ENCODE data around the gene ROR1. TPM values are rescaled to one million over a fixed set of nuclear protein-coding genes. Genes with fewer than 3 reads are reported as not detected.

Gene ROR1
- total RNA-seq, 1 donor from 2014 or later, result 131 TPM

GRCh38 chr1:64228167-64228957 is 454.5 kb downstream of the ROR1 start:
- TF ChIP-seq CTCF (IDR thresholded peaks at IDR 0.05), result no peak
- Mint-ChIP-seq H3K27ac (ENCODE audit: unreplicated experiment) (peak overlapping the region; percentile 87), H3K4me1 (ENCODE audit: low read depth) (peaks cover 17% of the 10 kb centered on the region), H3K27me3 (ENCODE audit: low read depth) (no peaks in the 10 kb centered on the region), H3K4me3 (ENCODE audit: unreplicated experiment) (no peak overlapping the region), H3K9me3 (ENCODE audit: low read depth) (no peaks in the 10 kb centered on the region), H3K36me3 (ENCODE audit: low read depth) (peaks cover 4% of the 10 kb centered on the region)
- no peak for DNase-seq (ENCODE audit: low spot score)

DNA sequence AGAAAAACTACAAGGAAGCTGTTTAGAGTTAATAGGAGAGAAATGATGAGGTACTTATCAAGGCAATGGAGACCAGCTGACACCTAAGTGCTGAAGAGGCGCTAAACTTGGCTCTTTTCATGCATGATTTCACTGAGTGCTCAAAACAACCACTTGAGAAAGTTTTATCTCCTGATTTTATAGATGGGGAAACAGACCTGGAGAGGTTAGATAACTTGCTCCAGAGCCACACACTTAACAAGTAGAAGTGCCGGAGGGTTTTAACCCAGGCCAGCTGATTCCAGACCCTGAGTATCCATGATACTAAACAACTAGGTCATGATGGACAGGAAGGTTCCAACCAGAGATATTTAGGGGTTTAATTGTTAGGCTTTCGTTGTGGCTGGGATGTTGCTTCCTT is 455.5 kb downstream of the ROR1 start:
- DNase-seq (ENCODE audit: low spot score), result no peak
- Mint-ChIP-seq H3K27ac (ENCODE audit: unreplicated experiment) (no peak overlapping the region), H3K4me3 (ENCODE audit: unreplicated experiment) (no peak overlapping the region), H3K4me1 (ENCODE audit: low read depth) (peaks cover 8% of the 10 kb centered on the region), H3K9me3 (ENCODE audit: low read depth) (no peaks in the 10 kb centered on the region), H3K36me3 (ENCODE audit: low read depth) (peaks cover 6% of the 10 kb centered on the region), H3K27me3 (ENCODE audit: low read depth) (no peaks in the 10 kb centered on the region)
- TF ChIP-seq CTCF (IDR thresholded peaks at IDR 0.05), result no peak

Other genes starting within 250 kb of the ROR1 start
- gene PGM1, start 180.6 kb upstream of the ROR1 start, total RNA-seq, result 96.9 to 111 TPM (median 104 TPM) in 3 replicates